ENCODE data around the gene GNG4.
"Not testable (repeated sequence)": the region's sequence is repeated elsewhere in the genome, so short reads cannot be mapped to it uniquely, and the experiment has no call there.

GNG4 gene

DNA sequence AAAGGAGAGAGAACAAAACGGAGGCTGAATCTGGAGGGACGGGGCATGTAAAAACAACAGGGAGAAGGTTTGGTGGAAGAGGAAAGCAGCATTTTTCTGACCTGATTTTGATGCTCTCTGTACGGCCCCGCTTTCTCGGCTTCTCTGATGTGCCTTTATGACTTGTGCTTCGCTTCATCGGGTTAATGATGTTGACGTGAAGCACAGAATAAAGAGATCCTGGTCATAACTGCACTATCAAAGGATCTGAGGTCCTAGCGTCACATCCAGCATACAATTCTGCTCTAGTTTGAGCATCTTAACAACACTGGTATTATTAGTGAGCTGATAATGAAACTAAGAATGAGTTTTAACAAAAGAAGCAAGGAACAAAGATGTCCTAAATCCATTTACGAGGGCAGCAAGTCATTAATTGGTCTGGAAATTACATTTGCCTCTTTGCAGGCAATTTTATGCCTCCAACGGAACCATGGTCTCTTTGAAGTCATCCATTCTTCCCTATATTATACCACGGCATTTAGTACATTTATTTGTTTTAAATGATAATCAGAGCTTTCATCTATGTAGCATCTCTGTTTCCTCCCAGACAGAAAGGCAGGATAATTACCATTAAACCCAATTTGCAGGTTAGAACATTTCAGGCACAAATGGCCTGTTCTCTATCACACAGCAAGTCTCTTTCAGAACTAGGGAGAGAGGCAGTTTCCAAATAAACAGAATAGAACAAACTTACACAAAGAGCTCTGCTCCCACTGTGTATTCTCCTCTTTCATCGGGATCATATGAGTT is 100.0 kb downstream of the GNG4 start:
- in situ Hi-C loops (cut with HindIII; ENCODE audit: low sequenced_read_pairs) = no loop called here
- no peak for DNase-seq (ENCODE audit: low read depth, low spot score)
- TF ChIP-seq, protein P1, sequence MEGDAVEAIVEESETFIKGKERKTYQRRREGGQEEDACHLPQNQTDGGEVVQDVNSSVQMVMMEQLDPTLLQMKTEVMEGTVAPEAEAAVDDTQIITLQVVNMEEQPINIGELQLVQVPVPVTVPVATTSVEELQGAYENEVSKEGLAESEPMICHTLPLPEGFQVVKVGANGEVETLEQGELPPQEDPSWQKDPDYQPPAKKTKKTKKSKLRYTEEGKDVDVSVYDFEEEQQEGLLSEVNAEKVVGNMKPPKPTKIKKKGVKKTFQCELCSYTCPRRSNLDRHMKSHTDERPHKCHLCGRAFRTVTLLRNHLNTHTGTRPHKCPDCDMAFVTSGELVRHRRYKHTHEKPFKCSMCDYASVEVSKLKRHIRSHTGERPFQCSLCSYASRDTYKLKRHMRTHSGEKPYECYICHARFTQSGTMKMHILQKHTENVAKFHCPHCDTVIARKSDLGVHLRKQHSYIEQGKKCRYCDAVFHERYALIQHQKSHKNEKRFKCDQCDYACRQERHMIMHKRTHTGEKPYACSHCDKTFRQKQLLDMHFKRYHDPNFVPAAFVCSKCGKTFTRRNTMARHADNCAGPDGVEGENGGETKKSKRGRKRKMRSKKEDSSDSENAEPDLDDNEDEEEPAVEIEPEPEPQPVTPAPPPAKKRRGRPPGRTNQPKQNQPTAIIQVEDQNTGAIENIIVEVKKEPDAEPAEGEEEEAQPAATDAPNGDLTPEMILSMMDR (IDR thresholded peaks at IDR 0.05; ENCODE audit: low read depth, low read length) = no peak
- H3K4me3 ChIP-seq (ENCODE audit: low read depth, low read length) = no peak overlapping the region

DNA sequence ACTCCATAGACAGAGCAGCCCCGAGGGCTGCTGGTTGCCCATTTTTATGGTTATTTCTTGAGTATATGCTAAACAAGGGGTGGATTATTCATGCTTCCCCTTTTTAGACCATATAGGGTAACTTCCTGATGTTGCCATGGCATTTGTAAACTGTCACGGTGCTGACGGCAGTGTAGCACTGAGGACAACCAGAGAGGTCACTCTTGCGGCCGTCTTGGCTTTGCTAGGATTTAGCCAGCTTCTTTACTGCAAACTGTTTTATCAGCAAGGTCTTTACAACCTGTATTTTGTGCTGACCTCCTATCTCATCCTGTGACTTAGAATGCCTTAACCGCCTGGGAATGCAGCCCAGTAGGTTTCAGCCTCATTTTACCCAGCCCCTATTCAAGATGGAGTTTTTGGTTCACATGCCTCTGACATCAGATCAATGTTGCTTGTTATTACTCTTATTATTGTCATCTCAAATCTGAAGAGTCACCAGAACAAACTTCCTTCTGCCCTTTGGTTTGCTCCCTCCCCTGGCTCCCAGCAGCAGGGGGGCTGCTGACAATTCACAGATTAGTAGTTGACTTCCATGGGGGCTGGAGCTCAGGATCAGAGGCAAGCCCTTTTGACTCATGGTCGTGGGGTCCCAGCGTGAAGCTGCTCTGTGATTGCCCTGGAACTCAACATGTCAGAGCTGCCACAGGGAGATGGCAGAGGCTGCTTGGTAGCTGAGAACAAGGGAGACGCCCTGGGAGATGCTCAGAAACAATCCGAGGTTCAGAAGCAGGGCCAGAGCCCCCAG is 103.0 kb downstream of the GNG4 start:
- in situ Hi-C loops (cut with HindIII; ENCODE audit: low sequenced_read_pairs); H3K4me3 ChIP-seq (ENCODE audit: low read depth, low read length); DNase-seq (ENCODE audit: low read depth, low spot score): not testable (repeated sequence)

- in situ Hi-C loops (cut with HindIII; ENCODE audit: low sequenced_read_pairs) = no loop called here
- no peak overlapping the region for H3K4me3 ChIP-seq (ENCODE audit: low read depth, low read length)
- DNase-seq (ENCODE audit: low read depth, low spot score) = no peak
- TF ChIP-seq, protein P1 (IDR thresholded peaks at IDR 0.05; ENCODE audit: low read depth, low read length) = no peak
Measured at GRCh38 chr1:235545292-235545930, 104.2 kb downstream of the GNG4 start.

GRCh38 chr1:235542845-235543244 is 106.7 kb downstream of the GNG4 start:
- DNase-seq (ENCODE audit: low read depth, low spot score); H3K4me3 ChIP-seq (ENCODE audit: low read depth, low read length); in situ Hi-C loops (cut with HindIII; ENCODE audit: low sequenced_read_pairs): not testable (repeated sequence)

DNA sequence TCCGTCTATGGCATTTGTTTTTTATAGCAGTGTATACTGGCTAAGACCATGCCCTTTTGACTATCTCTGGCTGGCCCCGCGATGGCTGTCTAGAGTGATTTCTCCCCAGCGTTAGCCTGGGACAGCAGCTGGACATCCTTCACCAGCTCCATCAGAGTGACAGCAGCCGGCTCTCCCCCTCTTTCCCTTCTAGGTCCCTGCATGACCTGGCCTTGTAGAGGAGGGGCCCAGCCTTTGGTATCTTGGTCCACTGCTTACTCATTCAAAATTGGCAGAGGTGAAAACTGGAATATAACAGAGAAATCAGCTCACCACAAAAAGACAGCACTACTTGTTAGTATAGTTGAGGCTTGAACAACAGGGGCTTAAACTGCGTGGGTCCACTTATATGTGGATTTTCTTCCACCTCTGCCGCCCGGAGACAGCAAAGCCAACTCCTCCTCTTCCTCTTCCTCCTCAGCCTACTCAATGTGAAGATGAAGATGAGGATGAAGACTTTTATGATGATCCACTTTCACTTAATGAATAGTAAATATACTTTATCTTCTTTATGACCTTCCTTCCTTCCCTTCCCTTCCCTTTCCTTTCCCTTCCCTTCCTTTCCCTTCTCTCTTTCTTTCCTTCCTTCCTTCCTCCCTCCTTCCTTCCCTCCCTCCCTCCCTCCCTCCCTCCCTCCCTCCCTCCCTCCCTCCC is 116.0 kb downstream of the GNG4 start:
- DNase-seq (ENCODE audit: low read depth, low spot score) = no peak
- TF ChIP-seq, protein P1 (IDR thresholded peaks at IDR 0.05; ENCODE audit: low read depth, low read length) = no peak
- in situ Hi-C loops (cut with HindIII; ENCODE audit: low sequenced_read_pairs) = no loop called here
- H3K4me3 ChIP-seq (ENCODE audit: low read depth, low read length) = no peak overlapping the region

DNA sequence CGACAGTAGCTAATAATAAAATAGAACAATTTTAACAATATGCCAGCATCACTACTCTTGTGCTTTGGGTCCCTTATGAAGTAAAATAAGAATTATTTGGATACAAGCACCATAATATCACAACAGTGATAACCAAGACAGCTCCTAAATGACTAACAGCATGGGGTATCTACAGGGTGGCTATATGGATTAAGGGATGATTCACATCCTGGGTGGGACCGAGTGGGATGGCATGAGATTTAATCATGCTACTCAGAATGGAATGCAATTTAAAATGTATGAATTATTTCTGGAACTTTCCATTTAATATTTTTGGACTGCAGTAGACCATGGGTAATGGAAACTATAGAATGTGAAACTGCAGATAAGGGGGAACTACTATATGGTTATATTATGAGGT is 117.2 kb downstream of the GNG4 start:
- H3K4me3 ChIP-seq (ENCODE audit: low read depth, low read length) = no peak overlapping the region
- DNase-seq (ENCODE audit: low read depth, low spot score) = no peak
- in situ Hi-C loops (cut with HindIII; ENCODE audit: low sequenced_read_pairs) = no loop called here
- TF ChIP-seq, protein P1 (IDR thresholded peaks at IDR 0.05; ENCODE audit: low read depth, low read length) = no peak

GRCh38 chr1:235527196-235527814 is 122.3 kb downstream of the GNG4 start:
- TF ChIP-seq, protein P1 (IDR thresholded peaks at IDR 0.05; ENCODE audit: low read depth, low read length) = no peak
- in situ Hi-C loops (cut with HindIII; ENCODE audit: low sequenced_read_pairs) = no loop called here

More at GRCh38 chr1:235527196-235527814, 122.3 kb downstream of the GNG4 start:
- H3K4me3 ChIP-seq (ENCODE audit: low read depth, low read length) = no peak overlapping the region
- no peak for DNase-seq (ENCODE audit: low read depth, low spot score)
